ENCODE measurements around the gene ABCA3. TPM values are rescaled to one million over a fixed set of nuclear protein-coding genes. Genes with fewer than 3 reads are reported as not detected.

Gene ABCA3
- total RNA-seq, 2 experiments from 2014 or later = 2.9 to 3.6 TPM

DNA sequence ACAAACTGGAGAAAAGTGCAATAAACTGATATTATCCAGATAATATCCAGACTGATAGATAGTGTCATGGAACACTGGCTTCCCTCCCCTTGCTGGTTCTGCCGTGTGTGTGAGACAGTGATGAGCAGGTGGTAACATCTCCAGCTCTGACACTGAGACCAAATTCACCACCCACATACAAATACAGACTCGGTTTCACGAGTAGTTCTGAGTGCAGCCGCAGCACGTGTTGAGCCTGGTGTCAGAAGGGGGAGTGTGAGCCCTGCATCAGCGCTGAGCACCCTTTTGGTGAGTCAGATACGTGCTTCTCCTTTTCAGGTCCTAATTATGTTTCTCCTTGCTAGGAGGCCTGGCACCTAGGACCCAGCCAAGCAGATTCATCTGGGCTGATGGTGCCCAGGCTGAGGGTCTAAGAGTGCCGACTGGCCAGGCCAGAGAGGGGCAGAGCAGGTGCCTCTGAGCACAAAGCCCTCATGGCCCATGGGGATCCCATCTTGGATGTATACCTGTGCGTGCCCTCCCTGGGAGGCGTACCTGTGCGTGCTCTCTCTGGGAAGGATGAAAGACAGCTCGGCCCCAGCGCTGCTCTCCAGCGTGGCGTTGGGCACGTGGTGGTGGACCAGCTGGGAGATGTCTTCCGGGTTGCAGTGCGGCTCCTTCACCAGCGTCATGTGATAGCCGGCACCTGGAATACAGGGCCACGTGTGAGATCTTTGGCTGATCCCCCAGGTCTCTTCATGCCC lies 45.3 kb downstream of the ABCA3 start:
- no peaks in the 10 kb centered on the region for H3K27me3 Mint-ChIP-seq
- ChIA-PET POLR2A (no interaction called here), CTCF (no interaction called here)
- peaks cover 5% of the 10 kb centered on the region for H3K4me1 Mint-ChIP-seq (ENCODE audit: low read depth)
- H3K4me3 Mint-ChIP-seq = no peak overlapping the region
- H3K36me3 Mint-ChIP-seq (ENCODE audit: low read depth) = no peaks in the 10 kb centered on the region
- no peaks in the 10 kb centered on the region for H3K9me3 Mint-ChIP-seq
- no peak overlapping the region for H3K27ac Mint-ChIP-seq
- peak; percentile 8 for DNase-seq
- TF ChIP-seq, protein P1, sequence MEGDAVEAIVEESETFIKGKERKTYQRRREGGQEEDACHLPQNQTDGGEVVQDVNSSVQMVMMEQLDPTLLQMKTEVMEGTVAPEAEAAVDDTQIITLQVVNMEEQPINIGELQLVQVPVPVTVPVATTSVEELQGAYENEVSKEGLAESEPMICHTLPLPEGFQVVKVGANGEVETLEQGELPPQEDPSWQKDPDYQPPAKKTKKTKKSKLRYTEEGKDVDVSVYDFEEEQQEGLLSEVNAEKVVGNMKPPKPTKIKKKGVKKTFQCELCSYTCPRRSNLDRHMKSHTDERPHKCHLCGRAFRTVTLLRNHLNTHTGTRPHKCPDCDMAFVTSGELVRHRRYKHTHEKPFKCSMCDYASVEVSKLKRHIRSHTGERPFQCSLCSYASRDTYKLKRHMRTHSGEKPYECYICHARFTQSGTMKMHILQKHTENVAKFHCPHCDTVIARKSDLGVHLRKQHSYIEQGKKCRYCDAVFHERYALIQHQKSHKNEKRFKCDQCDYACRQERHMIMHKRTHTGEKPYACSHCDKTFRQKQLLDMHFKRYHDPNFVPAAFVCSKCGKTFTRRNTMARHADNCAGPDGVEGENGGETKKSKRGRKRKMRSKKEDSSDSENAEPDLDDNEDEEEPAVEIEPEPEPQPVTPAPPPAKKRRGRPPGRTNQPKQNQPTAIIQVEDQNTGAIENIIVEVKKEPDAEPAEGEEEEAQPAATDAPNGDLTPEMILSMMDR (IDR thresholded peaks at IDR 0.05) = no peak
- ATAC-seq = no peak
- intact Hi-C loops (cut with micrococcal nuclease) = no loop called here

DNA sequence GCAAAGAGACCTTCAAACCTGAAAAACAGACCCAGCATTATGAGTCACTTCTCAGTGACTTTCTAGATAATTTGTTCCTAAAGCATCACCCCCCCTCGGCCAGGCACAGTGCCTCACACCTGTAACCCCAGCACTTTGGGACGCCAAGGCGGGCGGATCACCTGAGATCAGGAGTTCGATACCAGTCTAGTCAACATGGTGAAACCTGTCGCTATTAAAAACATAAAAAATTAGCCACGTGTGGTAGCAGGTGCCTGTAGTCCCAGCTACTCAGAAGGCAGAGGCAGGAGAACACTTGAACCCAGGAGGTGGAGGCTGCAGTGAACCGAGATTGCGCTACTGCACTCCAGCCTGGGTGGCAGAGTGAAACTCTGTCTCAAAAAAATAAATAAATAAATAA lies 48.3 kb downstream of the ABCA3 start:
- ATAC-seq (no peak), DNase-seq (no peak)
- Mint-ChIP-seq H3K27ac (no peak overlapping the region), H3K9me3 (no peaks in the 10 kb centered on the region), H3K4me3 (no peak overlapping the region), H3K27me3 (no peaks in the 10 kb centered on the region), H3K4me1 (ENCODE audit: low read depth) (peaks cover 5% of the 10 kb centered on the region), H3K36me3 (ENCODE audit: low read depth) (no peaks in the 10 kb centered on the region)
- intact Hi-C loops (cut with micrococcal nuclease) = no loop called here
- ChIA-PET CTCF (interaction anchor here (1.3 kb wide), 1 partner anchor 152 kb away, joined by 3 read pairs; no protein-coding TSS in a partner anchor), POLR2A (interaction anchor here (0.9 kb wide), 1 partner anchor 23 kb away, joined by 4 read pairs; no protein-coding TSS in a partner anchor)
- TF ChIP-seq, protein P1 (IDR thresholded peaks at IDR 0.05) = no peak

DNA sequence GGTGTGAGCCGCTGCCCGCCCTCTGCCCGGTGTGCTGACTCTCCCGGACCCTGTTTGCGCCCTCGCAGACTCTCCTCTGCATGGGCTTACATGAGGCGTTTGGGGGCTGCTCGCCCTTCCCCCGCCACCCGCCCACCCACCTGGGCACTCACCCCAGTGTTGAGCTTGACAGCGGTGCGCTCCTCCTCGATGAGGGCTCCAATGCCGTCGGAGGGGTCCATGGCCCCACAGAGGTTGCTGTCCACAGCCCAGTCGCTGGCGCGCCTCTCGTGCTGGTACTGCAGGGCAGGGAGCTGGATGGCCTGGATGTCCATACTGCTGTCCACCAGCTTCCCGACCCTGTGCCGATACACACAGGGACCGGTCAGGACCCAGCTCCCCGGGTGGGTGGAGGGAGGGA lies 51.2 kb downstream of the ABCA3 start:
- no peaks in the 10 kb centered on the region for H3K4me1 Mint-ChIP-seq (ENCODE audit: low read depth)
- no peak overlapping the region for H3K27ac Mint-ChIP-seq
- ATAC-seq = no peak
- H3K36me3 Mint-ChIP-seq (ENCODE audit: low read depth) = no peaks in the 10 kb centered on the region
- ChIA-PET POLR2A (no interaction called here), CTCF (no interaction called here)
- intact Hi-C loops (cut with micrococcal nuclease) = no loop called here
- H3K4me3 Mint-ChIP-seq = no peak overlapping the region
- H3K27me3 Mint-ChIP-seq = no peaks in the 10 kb centered on the region
- no peaks in the 10 kb centered on the region for H3K9me3 Mint-ChIP-seq
- DNase-seq = no peak
- TF ChIP-seq, protein P1 (IDR thresholded peaks at IDR 0.05) = no peak

DNA sequence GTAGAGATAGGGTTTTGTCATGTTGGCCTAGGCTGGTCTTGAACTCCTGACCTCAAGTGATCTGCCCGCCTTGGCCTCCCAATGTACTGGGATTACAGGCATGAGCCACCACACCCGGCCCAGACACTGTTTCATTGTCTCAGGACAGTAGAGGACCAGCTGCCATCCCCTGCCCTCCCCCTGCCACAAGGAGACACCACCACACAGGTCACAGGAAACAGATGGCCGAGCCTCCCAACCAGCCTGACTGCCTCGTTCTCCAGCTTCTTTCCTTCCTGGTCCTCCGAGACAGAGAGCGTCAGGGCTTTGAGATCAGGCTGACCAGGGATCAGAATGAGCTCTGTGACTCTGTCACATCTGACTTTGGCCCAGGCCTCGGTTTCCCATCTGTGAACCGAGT lies 51.8 kb downstream of the ABCA3 start:
- Mint-ChIP-seq H3K9me3 (no peaks in the 10 kb centered on the region), H3K36me3 (ENCODE audit: low read depth) (no peaks in the 10 kb centered on the region), H3K27me3 (no peaks in the 10 kb centered on the region), H3K4me3 (no peak overlapping the region), H3K27ac (no peak overlapping the region), H3K4me1 (ENCODE audit: low read depth) (no peaks in the 10 kb centered on the region)
- ATAC-seq (no peak), DNase-seq (no peak)
- intact Hi-C loops (cut with micrococcal nuclease) = no loop called here
- ChIA-PET POLR2A (no interaction called here), CTCF (no interaction called here)
- TF ChIP-seq, protein P1 (IDR thresholded peaks at IDR 0.05) = no peak

DNA sequence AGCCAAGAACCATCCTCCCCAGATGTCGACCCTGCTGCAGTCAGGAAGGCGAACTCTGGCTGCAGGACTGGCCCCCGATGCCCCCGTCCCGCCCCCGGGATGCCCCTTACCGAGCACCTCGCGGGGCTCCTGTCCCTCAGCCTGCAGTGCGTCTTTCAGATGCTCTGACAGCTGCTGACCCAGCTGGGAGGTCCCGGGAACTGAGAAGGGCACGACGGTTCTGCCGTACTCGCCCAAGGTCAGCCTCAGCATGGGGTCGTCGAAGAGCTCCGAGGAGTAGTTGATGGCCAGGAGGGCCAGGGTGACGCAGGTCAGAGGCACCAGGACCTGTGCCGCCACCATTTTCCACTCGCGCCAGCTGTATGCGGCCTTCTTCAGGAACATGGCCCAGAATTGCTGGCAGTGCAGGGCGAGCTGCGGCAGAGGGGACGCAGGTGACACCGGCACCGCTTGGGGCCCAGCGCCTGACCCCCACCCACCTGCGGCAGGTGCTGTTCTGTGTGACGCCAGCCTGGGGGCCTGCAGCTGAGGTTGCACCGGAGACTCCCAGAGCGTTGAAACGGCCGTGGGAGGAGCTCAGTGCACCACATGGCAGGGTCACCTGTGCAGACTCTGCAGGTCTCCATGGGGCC lies 52.5 kb downstream of the ABCA3 start:
- ChIA-PET POLR2A (no interaction called here), CTCF (interaction anchor here (1.0 kb wide), 1 partner anchor 23 kb away, joined by 4 read pairs; no protein-coding TSS in a partner anchor)
- Mint-ChIP-seq H3K36me3 (ENCODE audit: low read depth) (no peaks in the 10 kb centered on the region), H3K4me1 (ENCODE audit: low read depth) (no peaks in the 10 kb centered on the region), H3K4me3 (no peak overlapping the region), H3K9me3 (no peaks in the 10 kb centered on the region), H3K27ac (no peak overlapping the region), H3K27me3 (no peaks in the 10 kb centered on the region)
- intact Hi-C loops (cut with micrococcal nuclease) = no loop called here
- no peak for DNase-seq
- TF ChIP-seq, protein P1 (IDR thresholded peaks at IDR 0.05) = no peak
- no peak for ATAC-seq
